Gastroesophageal sphincter (tissue), 4 donors: Measurements from ENCODE around the gene DCC. TPM values are rescaled to one million over a fixed set of nuclear protein-coding genes. Genes with fewer than 3 reads are reported as not detected.

Experiments used
- ATAC-seq: fragments of 150-250 bp; one replicate; pipeline ENCODE4 v1.9.1; 2016; ENCODE audit warnings: mild to moderate bottlenecking, moderate library complexity
- H3K27ac ChIP-seq, 4 donors: fragments of 200-600 bp; sonication (generic) in 3 of 4; 1 replicate in 3 of 4; 2 replicates in 1 of 4; pipeline ENCODE4 v1.5.1; 2016 to 2019
- H3K27me3 ChIP-seq: fragments of 200-600 bp; sonication (generic); one replicate; pipeline ENCODE4 v1.5.1; 2019
- H3K36me3 ChIP-seq, 2 donors: fragments of 200-600 bp; sonication (generic); one replicate each; pipeline ENCODE4 v1.5.1; 2019; ENCODE audit warnings: control low read depth in 1 of 2
- H3K4me1 ChIP-seq, 3 donors: fragments of 200-600 bp; sonication (generic); 1 replicate in 2 of 3; 2 replicates in 1 of 3; pipeline ENCODE4 v1.5.1; 2016 to 2019; ENCODE audit warnings: control low read depth in 2 of 3
- H3K4me3 ChIP-seq, 2 donors: fragments of 200-600 bp; sonication (generic); one replicate each; pipeline ENCODE4 v1.5.1; 2019; ENCODE audit warnings: mild to moderate bottlenecking in 1 of 2, moderate library complexity in 1 of 2
- H3K9me3 ChIP-seq, 3 donors: fragments of 200-600 bp; sonication (generic); one replicate each; pipeline ENCODE4 v1.5.1; 2017 to 2019; ENCODE audit warnings: control low read depth in 2 of 3
- EP300 ChIP-seq: sonication (generic); formaldehyde crosslinking; IDR thresholded peaks from one replicate; pipeline ENCODE4 v1.6.1; 2017; ENCODE audit warnings: antibody characterized with exemption, mild to moderate bottlenecking
- POLR2A ChIP-seq, 2 donors: fragments of 450-650 bp; IDR thresholded peaks; one replicate each; pipeline ENCODE4 v1.6.1; 2017; ENCODE audit warnings: antibody characterized with exemption in 2 of 2, mild to moderate bottlenecking in 2 of 2, moderate library complexity in 1 of 2
- POLR2AphosphoS5 ChIP-seq: sonication (generic); formaldehyde crosslinking; IDR thresholded peaks from one replicate; pipeline ENCODE4 v1.6.1; 2017; ENCODE audit warnings: antibody characterized with exemption
- WGBS, 2 donors: methylation state at CpG; one replicate each; pipeline ENCODE4 v1.1.5; 2018; ENCODE audit warnings: low coverage in 1 of 2; 5-methylcytosine and 5-hydroxymethylcytosine counted together
- total RNA-seq, 4 donors: library from RNA; depleted of rRNA; stranded (reverse); fragments of >200 nt; gene quantifications; one replicate each; pipeline ENCODE4 v1.1.0, GENCODE V29; 2016
- TF ChIP-seq, protein P1 (sequence below), 4 experiments: fragments of 200-600 bp in 2 of 4; fragments of 450-650 bp in 2 of 4; sonication (generic) in 1 of 4; IDR thresholded peaks; one replicate each; pipeline ENCODE4 v1.5.1; 2017 to 2019; ENCODE audit warnings: antibody characterized with exemption in 4 of 4, mild to moderate bottlenecking in 2 of 4, moderate library complexity in 2 of 4

The DCC gene
- total RNA-seq, 4 donors from 2014 or later: 0.13 to 0.54 (median 0.47) TPM; not detected in 1

DNA sequence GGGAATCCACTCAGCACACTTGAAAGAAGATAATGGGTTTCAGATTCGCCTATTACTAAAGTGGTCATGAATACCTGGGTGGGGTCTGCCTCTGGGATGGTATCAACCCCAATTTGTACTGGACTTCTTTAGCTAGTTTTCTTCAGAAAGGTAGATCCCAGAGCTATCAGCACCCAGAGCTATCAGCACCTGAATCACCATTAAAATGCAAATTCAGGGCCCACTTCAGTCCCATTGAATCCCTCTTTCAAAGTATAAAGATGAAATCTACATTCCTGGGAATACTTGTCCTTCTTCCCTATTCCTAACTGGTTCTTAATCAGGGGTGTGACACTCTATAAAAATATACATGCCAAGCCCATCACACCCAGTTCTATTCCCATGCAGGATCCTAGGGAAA is 914.3 kb downstream of the DCC start:
- Histone ChIP-seq H3K9me3 (no peaks in the 10 kb centered on the region), H3K27me3 (no peaks in the 10 kb centered on the region), H3K36me3 (no peaks in the 10 kb centered on the region), H3K4me3 (no peak overlapping the region), H3K4me1 (no peaks in the 10 kb centered on the region), H3K27ac (no peak overlapping the region)
- WGBS, 2 donors: 60 to 77% methylated on average over 1 of the region's 1 CpG
- TF ChIP-seq POLR2AphosphoS5 (no peak), EP300 (no peak), POLR2A (IDR thresholded peaks at IDR 0.05) (no peak)
- TF ChIP-seq, protein P1, sequence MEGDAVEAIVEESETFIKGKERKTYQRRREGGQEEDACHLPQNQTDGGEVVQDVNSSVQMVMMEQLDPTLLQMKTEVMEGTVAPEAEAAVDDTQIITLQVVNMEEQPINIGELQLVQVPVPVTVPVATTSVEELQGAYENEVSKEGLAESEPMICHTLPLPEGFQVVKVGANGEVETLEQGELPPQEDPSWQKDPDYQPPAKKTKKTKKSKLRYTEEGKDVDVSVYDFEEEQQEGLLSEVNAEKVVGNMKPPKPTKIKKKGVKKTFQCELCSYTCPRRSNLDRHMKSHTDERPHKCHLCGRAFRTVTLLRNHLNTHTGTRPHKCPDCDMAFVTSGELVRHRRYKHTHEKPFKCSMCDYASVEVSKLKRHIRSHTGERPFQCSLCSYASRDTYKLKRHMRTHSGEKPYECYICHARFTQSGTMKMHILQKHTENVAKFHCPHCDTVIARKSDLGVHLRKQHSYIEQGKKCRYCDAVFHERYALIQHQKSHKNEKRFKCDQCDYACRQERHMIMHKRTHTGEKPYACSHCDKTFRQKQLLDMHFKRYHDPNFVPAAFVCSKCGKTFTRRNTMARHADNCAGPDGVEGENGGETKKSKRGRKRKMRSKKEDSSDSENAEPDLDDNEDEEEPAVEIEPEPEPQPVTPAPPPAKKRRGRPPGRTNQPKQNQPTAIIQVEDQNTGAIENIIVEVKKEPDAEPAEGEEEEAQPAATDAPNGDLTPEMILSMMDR (IDR thresholded peaks at IDR 0.05): no peak
- ATAC-seq: no peak

DNA sequence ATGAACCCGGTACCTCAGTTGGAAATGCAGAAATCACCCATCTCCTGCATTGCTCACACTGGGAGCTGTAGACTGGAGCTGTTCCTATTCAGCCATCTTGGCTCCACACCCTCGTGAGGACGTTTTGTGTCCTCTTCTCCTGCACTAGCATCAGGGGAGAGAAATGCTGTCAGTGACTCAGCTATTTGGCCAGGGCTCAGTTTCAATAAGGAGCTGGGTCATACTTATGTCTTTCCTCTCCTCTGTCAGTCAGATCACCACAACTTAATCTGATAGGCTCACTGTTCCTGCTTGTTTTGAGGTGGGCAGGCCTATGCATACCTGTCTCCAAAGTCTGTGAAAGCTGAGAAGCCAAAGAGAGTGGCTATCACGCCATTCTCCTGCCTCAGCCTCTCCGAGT is 921.2 kb downstream of the DCC start:
- TF ChIP-seq POLR2A (IDR thresholded peaks at IDR 0.05): no peak
- TF ChIP-seq, protein P1 (IDR thresholded peaks at IDR 0.05): no peak
- no peak for TF ChIP-seq POLR2AphosphoS5
- no peak for TF ChIP-seq EP300
- Histone ChIP-seq H3K36me3 (no peaks in the 10 kb centered on the region), H3K4me3 (no peak overlapping the region), H3K27me3 (no peaks in the 10 kb centered on the region), H3K4me1 (no peaks in the 10 kb centered on the region), H3K27ac (no peak overlapping the region), H3K9me3 (peaks cover 0 to 12% (median 0%) of the 10 kb centered on the region in 3 donors)
- no peak for ATAC-seq
- WGBS, 2 donors: 87 to 100% methylated on average over 1 to 5 of the region's 5 CpGs

- Histone ChIP-seq H3K27ac (no peak overlapping the region), H3K4me1 (no peaks in the 10 kb centered on the region), H3K36me3 (no peaks in the 10 kb centered on the region), H3K27me3 (no peaks in the 10 kb centered on the region), H3K4me3 (no peak overlapping the region), H3K9me3 (peaks cover 0 to 6% (median 0%) of the 10 kb centered on the region in 3 donors)
- 78 to 92% methylated on average over 1 of the region's 1 CpG for WGBS, 2 donors
- no peak for ATAC-seq
- no peak for TF ChIP-seq EP300
- TF ChIP-seq POLR2AphosphoS5: no peak
- TF ChIP-seq, protein P1 (IDR thresholded peaks at IDR 0.05): no peak
- TF ChIP-seq POLR2A (IDR thresholded peaks at IDR 0.05): no peak
Measured at GRCh38 chr18:53266850-53267249, 926.9 kb downstream of the DCC start.

DNA sequence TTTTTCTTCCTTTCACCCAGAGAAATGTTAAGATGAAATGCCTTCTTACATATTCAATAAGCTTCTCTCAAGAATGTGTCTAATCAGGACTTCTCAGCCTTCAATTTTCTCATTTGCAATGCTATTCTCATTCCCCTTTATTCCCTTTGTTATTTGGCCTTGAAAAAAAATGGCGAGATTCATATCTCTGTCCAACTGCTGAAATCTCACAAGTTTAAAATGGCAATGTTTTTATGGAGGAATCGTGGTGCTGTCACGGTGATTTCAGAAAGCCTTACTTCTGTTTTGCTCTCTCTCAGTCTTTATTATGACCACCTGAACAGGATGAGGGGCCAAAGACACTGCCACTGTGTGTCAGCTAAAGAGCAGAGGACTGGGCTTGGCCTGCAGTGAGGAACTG is 928.5 kb downstream of the DCC start:
- H3K27me3 ChIP-seq: no peaks in the 10 kb centered on the region
- TF ChIP-seq POLR2A (IDR thresholded peaks at IDR 0.05) (no peak), EP300 (no peak), POLR2AphosphoS5 (no peak)
- TF ChIP-seq, protein P1 (IDR thresholded peaks at IDR 0.05): no peak
- peaks cover 0 to 6% (median 0%) of the 10 kb centered on the region in 3 donors for H3K9me3 ChIP-seq
- no peaks in the 10 kb centered on the region for H3K36me3 ChIP-seq
- 55 to 66% methylated on average over 3 of the region's 3 CpGs for WGBS, 2 donors
- no peak overlapping the region for H3K4me3 ChIP-seq
- no peak overlapping the region for H3K27ac ChIP-seq
- no peak for ATAC-seq
- H3K4me1 ChIP-seq: no peaks in the 10 kb centered on the region

GRCh38 chr18:53281406-53281805 is 941.4 kb downstream of the DCC start:
- Histone ChIP-seq H3K36me3 (no peaks in the 10 kb centered on the region), H3K27me3 (no peaks in the 10 kb centered on the region), H3K4me1 (no peaks in the 10 kb centered on the region), H3K9me3 (no peaks in the 10 kb centered on the region), H3K27ac (no peak overlapping the region), H3K4me3 (no peak overlapping the region)
- WGBS, 2 donors: 77 to 79% methylated on average over 2 of the region's 2 CpGs
- TF ChIP-seq POLR2AphosphoS5: no peak
- TF ChIP-seq POLR2A (IDR thresholded peaks at IDR 0.05): no peak
- TF ChIP-seq, protein P1 (IDR thresholded peaks at IDR 0.05): no peak
- TF ChIP-seq EP300: no peak
- no peak for ATAC-seq
